Measurements from ENCODE around the gene DGCR2. TPM values are rescaled to one million over a fixed set of nuclear protein-coding genes. Genes with fewer than 3 reads are reported as not detected.

DGCR2 gene
- polyA plus RNA-seq, 1 donor from 2014 or later = 67.1 TPM

GRCh38 chr22:19038164-19038546 is 84.1 kb downstream of the DGCR2 start:
- no peaks in the 10 kb centered on the region for H3K27me3 ChIP-seq (ENCODE audit: insufficient read depth, low read depth, low read length)
- no peak overlapping the region for H3K4me3 ChIP-seq (ENCODE audit: low read length)
- no peaks in the 10 kb centered on the region for H3K9me2 ChIP-seq (ENCODE audit: insufficient read depth, low read length)
- H3K4me2 ChIP-seq (ENCODE audit: low read length) = no peak overlapping the region
- H4K20me1 ChIP-seq (ENCODE audit: insufficient read depth) = no peaks in the 10 kb centered on the region
- no peak overlapping the region for H3K27ac ChIP-seq (ENCODE audit: low read length)
- H3K36me3 ChIP-seq (ENCODE audit: insufficient read depth, low read length) = no peaks in the 10 kb centered on the region
- TF ChIP-seq TAF1 (IDR thresholded peaks at IDR 0.05; ENCODE audit: low read depth) (no peak), MXI1 (conservative IDR thresholded peaks at IDR 0.05; ENCODE audit: poor library complexity, severe bottlenecking) (no peak), RAD21 (conservative IDR thresholded peaks at IDR 0.05) (no peak), POLR2AphosphoS5 (IDR thresholded peaks at IDR 0.05) (peak; percentile 15)
- TF ChIP-seq, protein P1, sequence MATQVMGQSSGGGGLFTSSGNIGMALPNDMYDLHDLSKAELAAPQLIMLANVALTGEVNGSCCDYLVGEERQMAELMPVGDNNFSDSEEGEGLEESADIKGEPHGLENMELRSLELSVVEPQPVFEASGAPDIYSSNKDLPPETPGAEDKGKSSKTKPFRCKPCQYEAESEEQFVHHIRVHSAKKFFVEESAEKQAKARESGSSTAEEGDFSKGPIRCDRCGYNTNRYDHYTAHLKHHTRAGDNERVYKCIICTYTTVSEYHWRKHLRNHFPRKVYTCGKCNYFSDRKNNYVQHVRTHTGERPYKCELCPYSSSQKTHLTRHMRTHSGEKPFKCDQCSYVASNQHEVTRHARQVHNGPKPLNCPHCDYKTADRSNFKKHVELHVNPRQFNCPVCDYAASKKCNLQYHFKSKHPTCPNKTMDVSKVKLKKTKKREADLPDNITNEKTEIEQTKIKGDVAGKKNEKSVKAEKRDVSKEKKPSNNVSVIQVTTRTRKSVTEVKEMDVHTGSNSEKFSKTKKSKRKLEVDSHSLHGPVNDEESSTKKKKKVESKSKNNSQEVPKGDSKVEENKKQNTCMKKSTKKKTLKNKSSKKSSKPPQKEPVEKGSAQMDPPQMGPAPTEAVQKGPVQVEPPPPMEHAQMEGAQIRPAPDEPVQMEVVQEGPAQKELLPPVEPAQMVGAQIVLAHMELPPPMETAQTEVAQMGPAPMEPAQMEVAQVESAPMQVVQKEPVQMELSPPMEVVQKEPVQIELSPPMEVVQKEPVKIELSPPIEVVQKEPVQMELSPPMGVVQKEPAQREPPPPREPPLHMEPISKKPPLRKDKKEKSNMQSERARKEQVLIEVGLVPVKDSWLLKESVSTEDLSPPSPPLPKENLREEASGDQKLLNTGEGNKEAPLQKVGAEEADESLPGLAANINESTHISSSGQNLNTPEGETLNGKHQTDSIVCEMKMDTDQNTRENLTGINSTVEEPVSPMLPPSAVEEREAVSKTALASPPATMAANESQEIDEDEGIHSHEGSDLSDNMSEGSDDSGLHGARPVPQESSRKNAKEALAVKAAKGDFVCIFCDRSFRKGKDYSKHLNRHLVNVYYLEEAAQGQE (IDR thresholded peaks at IDR 0.05; ENCODE audit: borderline replicate concordance) = no peak
- no peak overlapping the region for H2AFZ ChIP-seq (ENCODE audit: low read depth, low read length)
- H3K9me3 ChIP-seq (ENCODE audit: low read length) = no peaks in the 10 kb centered on the region
- no peaks in the 10 kb centered on the region for H3K79me2 ChIP-seq (replicated peaks; ENCODE audit: insufficient read depth, low read length)
- H3K9ac ChIP-seq (ENCODE audit: low read length) = no peak overlapping the region
- H3F3A ChIP-seq (ENCODE audit: insufficient read depth, low read length, poor library complexity, severe bottlenecking) = no peaks in the 10 kb centered on the region

- H3K27ac ChIP-seq (ENCODE audit: low read length) = no peak overlapping the region
- H3K9me2 ChIP-seq (ENCODE audit: insufficient read depth, low read length) = no peaks in the 10 kb centered on the region
- no peaks in the 10 kb centered on the region for H4K20me1 ChIP-seq (ENCODE audit: insufficient read depth)
- H3K4me3 ChIP-seq (ENCODE audit: low read length) = no peak overlapping the region
- no peaks in the 10 kb centered on the region for H3K79me2 ChIP-seq (replicated peaks; ENCODE audit: insufficient read depth, low read length)
- H3K9me3 ChIP-seq (ENCODE audit: low read length) = no peaks in the 10 kb centered on the region
- no peaks in the 10 kb centered on the region for H3K36me3 ChIP-seq (ENCODE audit: insufficient read depth, low read length)
- H3K4me2 ChIP-seq (ENCODE audit: low read length) = no peak overlapping the region
- no peaks in the 10 kb centered on the region for H3K27me3 ChIP-seq (ENCODE audit: insufficient read depth, low read depth, low read length)
- no peaks in the 10 kb centered on the region for H3F3A ChIP-seq (ENCODE audit: insufficient read depth, low read length, poor library complexity, severe bottlenecking)
- no peak overlapping the region for H3K9ac ChIP-seq (ENCODE audit: low read length)
- no peak overlapping the region for H2AFZ ChIP-seq (ENCODE audit: low read depth, low read length)
- TF ChIP-seq, protein P2, sequence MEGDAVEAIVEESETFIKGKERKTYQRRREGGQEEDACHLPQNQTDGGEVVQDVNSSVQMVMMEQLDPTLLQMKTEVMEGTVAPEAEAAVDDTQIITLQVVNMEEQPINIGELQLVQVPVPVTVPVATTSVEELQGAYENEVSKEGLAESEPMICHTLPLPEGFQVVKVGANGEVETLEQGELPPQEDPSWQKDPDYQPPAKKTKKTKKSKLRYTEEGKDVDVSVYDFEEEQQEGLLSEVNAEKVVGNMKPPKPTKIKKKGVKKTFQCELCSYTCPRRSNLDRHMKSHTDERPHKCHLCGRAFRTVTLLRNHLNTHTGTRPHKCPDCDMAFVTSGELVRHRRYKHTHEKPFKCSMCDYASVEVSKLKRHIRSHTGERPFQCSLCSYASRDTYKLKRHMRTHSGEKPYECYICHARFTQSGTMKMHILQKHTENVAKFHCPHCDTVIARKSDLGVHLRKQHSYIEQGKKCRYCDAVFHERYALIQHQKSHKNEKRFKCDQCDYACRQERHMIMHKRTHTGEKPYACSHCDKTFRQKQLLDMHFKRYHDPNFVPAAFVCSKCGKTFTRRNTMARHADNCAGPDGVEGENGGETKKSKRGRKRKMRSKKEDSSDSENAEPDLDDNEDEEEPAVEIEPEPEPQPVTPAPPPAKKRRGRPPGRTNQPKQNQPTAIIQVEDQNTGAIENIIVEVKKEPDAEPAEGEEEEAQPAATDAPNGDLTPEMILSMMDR (IDR thresholded peaks at IDR 0.05; ENCODE audit: poor library complexity, severe bottlenecking) = no peak
- TF ChIP-seq RAD21 (conservative IDR thresholded peaks at IDR 0.05) (no peak), POLR2AphosphoS5 (IDR thresholded peaks at IDR 0.05) (no peak), EP300 (conservative IDR thresholded peaks at IDR 0.05; ENCODE audit: poor library complexity, severe bottlenecking) (no peak)
These were observed 84.7 kb downstream of the DGCR2 start for GRCh38 chr22:19037282-19038163.
